ENCODE results near the gene LTBP4. TPM values are rescaled to one million over a fixed set of nuclear protein-coding genes. Genes with fewer than 3 reads are reported as not detected.
A peak's percentile ranks its signal among the peaks of the same experiment; 100 is the strongest.

The LTBP4 gene
- polyA plus RNA-seq, 2 donors: 69.9 to 117 TPM

DNA sequence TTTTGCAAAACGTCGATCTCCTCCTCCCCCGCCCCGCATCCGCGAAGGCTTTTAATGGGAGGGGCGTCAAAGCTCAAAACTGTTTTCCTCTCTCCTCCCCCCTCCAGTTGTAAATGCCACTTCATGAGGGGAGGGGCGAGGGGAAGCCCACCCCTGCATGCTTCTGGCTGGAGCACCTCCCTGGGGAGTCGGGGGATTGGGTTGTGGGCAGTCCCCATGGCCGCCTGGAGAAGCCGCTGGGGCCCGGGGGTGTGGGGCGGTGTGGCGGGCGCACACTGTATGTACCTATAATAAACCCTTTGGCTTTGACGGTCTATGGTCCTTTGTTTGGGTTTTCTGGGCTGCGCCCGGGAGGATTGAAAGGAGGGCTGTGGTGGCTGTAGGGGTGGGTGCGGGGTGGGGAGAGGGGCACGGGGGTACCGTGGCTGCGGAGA, 25.0 kb upstream of the LTBP4 start:
- Histone ChIP-seq H3K27me3 (ENCODE audit: control insufficient read depth in 1 of 2, insufficient read depth in 2 of 2, low read length in 2 of 2) (no peaks in the 10 kb centered on the region), H3K27ac (ENCODE audit: low read depth in 2 of 2, low read length in 1 of 2) (no peak overlapping the region), H3K4me3 (ENCODE audit: low read depth in 1 of 2, low read length in 2 of 2) (peak overlapping the region; percentile 20 to 96), H3K36me3 (ENCODE audit: control insufficient read depth in 2 of 2, insufficient read depth in 2 of 2, low read length in 1 of 2) (peaks cover 0 to 12% of the 10 kb centered on the region in 2 donors), H3K9me3 (ENCODE audit: control insufficient read depth in 2 of 2, insufficient read depth in 1 of 2, low read depth in 1 of 2, low read length in 1 of 2) (no peaks in the 10 kb centered on the region), H3K4me1 (ENCODE audit: control insufficient read depth in 2 of 2, insufficient read depth in 2 of 2, low read length in 1 of 2) (peaks cover 6 to 12% of the 10 kb centered on the region in 2 donors)
- 3% methylated on average over 22 of the region's 22 CpGs for WGBS, 2 donors

GRCh38 chr19:40576585-40577451, 24.4 kb upstream of the LTBP4 start, which contains the start of gene SHKBP1:
Gene SHKBP1 (plus strand): TSS chr19:40576873. CDS start chr19:40576900, 27 bp downstream.
- peak within 1 kb of the TSS; percentile 58 to 96 for H3K4me3 ChIP-seq (ENCODE audit: low read depth in 1 of 2, low read length in 2 of 2)
- peak within 1 kb of the TSS; percentile 70 to 80 for H3K27ac ChIP-seq (ENCODE audit: low read depth in 2 of 2, low read length in 1 of 2)
- H3K27me3 ChIP-seq (ENCODE audit: control insufficient read depth in 1 of 2, insufficient read depth in 2 of 2, low read length in 2 of 2): no peaks in the 10 kb centered on the region
- WGBS, 2 donors: 1% methylated on average over 43 to 54 of the region's 55 CpGs
- no peaks in the 10 kb centered on the region for H3K9me3 ChIP-seq (ENCODE audit: control insufficient read depth in 2 of 2, insufficient read depth in 1 of 2, low read depth in 1 of 2, low read length in 1 of 2)
- H3K36me3 ChIP-seq (ENCODE audit: control insufficient read depth in 2 of 2, insufficient read depth in 2 of 2, low read length in 1 of 2): peaks cover 0 to 12% of the 10 kb centered on the region in 2 donors
- peaks cover 6 to 12% of the 10 kb centered on the region in 2 donors for H3K4me1 ChIP-seq (ENCODE audit: control insufficient read depth in 2 of 2, insufficient read depth in 2 of 2, low read length in 1 of 2)

GRCh38 chr19:40578442-40578908, 22.7 kb upstream of the LTBP4 start:
- Histone ChIP-seq H3K36me3 (ENCODE audit: control insufficient read depth in 2 of 2, insufficient read depth in 2 of 2, low read length in 1 of 2) (peaks cover 0 to 20% of the 10 kb centered on the region in 2 donors), H3K9me3 (ENCODE audit: control insufficient read depth in 2 of 2, insufficient read depth in 1 of 2, low read depth in 1 of 2, low read length in 1 of 2) (no peaks in the 10 kb centered on the region), H3K27ac (ENCODE audit: low read depth in 2 of 2, low read length in 1 of 2) (no peak overlapping the region), H3K27me3 (ENCODE audit: control insufficient read depth in 1 of 2, insufficient read depth in 2 of 2, low read length in 2 of 2) (no peaks in the 10 kb centered on the region), H3K4me1 (ENCODE audit: control insufficient read depth in 2 of 2, insufficient read depth in 2 of 2, low read length in 1 of 2) (peaks cover 6 to 12% of the 10 kb centered on the region in 2 donors), H3K4me3 (ENCODE audit: low read depth in 1 of 2, low read length in 2 of 2) (no peak overlapping the region)
- 84 to 85% methylated on average over 12 of the region's 12 CpGs for WGBS, 2 donors

GRCh38 chr19:40580619-40581018, 20.6 kb upstream of the LTBP4 start:
- Histone ChIP-seq H3K36me3 (ENCODE audit: control insufficient read depth in 2 of 2, insufficient read depth in 2 of 2, low read length in 1 of 2) (peaks cover 0 to 21% of the 10 kb centered on the region in 2 donors), H3K27ac (ENCODE audit: low read depth in 2 of 2, low read length in 1 of 2) (no peak overlapping the region), H3K4me1 (ENCODE audit: control insufficient read depth in 2 of 2, insufficient read depth in 2 of 2, low read length in 1 of 2) (peaks cover 6 to 12% of the 10 kb centered on the region in 2 donors), H3K4me3 (ENCODE audit: low read depth in 1 of 2, low read length in 2 of 2) (no peak overlapping the region), H3K27me3 (ENCODE audit: control insufficient read depth in 1 of 2, insufficient read depth in 2 of 2, low read length in 2 of 2) (no peaks in the 10 kb centered on the region), H3K9me3 (ENCODE audit: control insufficient read depth in 2 of 2, insufficient read depth in 1 of 2, low read depth in 1 of 2, low read length in 1 of 2) (no peaks in the 10 kb centered on the region)
- 94 to 98% methylated on average over 13 of the region's 13 CpGs for WGBS, 2 donors

- Histone ChIP-seq H3K4me1 (ENCODE audit: control insufficient read depth in 2 of 2, insufficient read depth in 2 of 2, low read length in 1 of 2) (peaks cover 5 to 6% of the 10 kb centered on the region in 2 donors), H3K9me3 (ENCODE audit: control insufficient read depth in 2 of 2, insufficient read depth in 1 of 2, low read depth in 1 of 2, low read length in 1 of 2) (no peaks in the 10 kb centered on the region), H3K27ac (ENCODE audit: low read depth in 2 of 2, low read length in 1 of 2) (no peak overlapping the region), H3K4me3 (ENCODE audit: low read depth in 1 of 2, low read length in 2 of 2) (no peak overlapping the region), H3K27me3 (ENCODE audit: control insufficient read depth in 1 of 2, insufficient read depth in 2 of 2, low read length in 2 of 2) (no peaks in the 10 kb centered on the region), H3K36me3 (ENCODE audit: control insufficient read depth in 2 of 2, insufficient read depth in 2 of 2, low read length in 1 of 2) (peaks cover 0 to 22% of the 10 kb centered on the region in 2 donors)
- WGBS, 2 donors: 96 to 98% methylated on average over 5 of the region's 5 CpGs
These were observed 19.6 kb upstream of the LTBP4 start for GRCh38 chr19:40581531-40581930.

GRCh38 chr19:40582467-40582866, 18.7 kb upstream of the LTBP4 start:
- H3K27me3 ChIP-seq (ENCODE audit: control insufficient read depth in 1 of 2, insufficient read depth in 2 of 2, low read length in 2 of 2): no peaks in the 10 kb centered on the region
- no peak overlapping the region for H3K4me3 ChIP-seq (ENCODE audit: low read depth in 1 of 2, low read length in 2 of 2)
- peaks cover 0 to 27% of the 10 kb centered on the region in 2 donors for H3K36me3 ChIP-seq (ENCODE audit: control insufficient read depth in 2 of 2, insufficient read depth in 2 of 2, low read length in 1 of 2)
- 85 to 98% methylated on average over 2 of the region's 2 CpGs for WGBS, 2 donors
- no peak overlapping the region for H3K27ac ChIP-seq (ENCODE audit: low read depth in 2 of 2, low read length in 1 of 2)
- peaks cover 2% of the 10 kb centered on the region in 2 donors for H3K4me1 ChIP-seq (ENCODE audit: control insufficient read depth in 2 of 2, insufficient read depth in 2 of 2, low read length in 1 of 2)
- H3K9me3 ChIP-seq (ENCODE audit: control insufficient read depth in 2 of 2, insufficient read depth in 1 of 2, low read depth in 1 of 2, low read length in 1 of 2): no peaks in the 10 kb centered on the region

DNA sequence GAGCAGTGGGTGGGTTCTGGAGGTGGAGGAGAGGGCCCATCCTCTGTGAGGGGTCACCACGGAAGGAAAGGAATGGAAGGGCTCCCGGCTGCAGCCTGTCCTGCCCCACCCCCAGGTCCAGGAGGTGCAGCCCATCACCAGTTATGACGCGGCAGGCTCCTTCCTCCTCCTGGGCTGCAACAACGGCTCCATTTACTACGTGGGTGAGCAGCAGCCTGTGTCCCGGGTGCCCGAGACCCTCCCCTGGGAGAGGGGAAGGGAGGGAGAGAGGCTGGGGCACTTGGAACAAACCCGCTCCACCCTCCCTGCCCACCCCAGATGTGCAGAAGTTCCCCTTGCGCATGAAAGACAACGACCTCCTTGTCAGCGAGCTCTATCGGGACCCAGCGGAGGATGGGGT, 17.9 kb upstream of the LTBP4 start:
- Histone ChIP-seq H3K4me3 (ENCODE audit: low read depth in 1 of 2, low read length in 2 of 2) (no peak overlapping the region), H3K36me3 (ENCODE audit: control insufficient read depth in 2 of 2, insufficient read depth in 2 of 2, low read length in 1 of 2) (peaks cover 3 to 27% of the 10 kb centered on the region in 2 donors), H3K9me3 (ENCODE audit: control insufficient read depth in 2 of 2, insufficient read depth in 1 of 2, low read depth in 1 of 2, low read length in 1 of 2) (no peaks in the 10 kb centered on the region), H3K27me3 (ENCODE audit: control insufficient read depth in 1 of 2, insufficient read depth in 2 of 2, low read length in 2 of 2) (no peaks in the 10 kb centered on the region), H3K4me1 (ENCODE audit: control insufficient read depth in 2 of 2, insufficient read depth in 2 of 2, low read length in 1 of 2) (no peaks in the 10 kb centered on the region), H3K27ac (ENCODE audit: low read depth in 2 of 2, low read length in 1 of 2) (no peak overlapping the region)
- WGBS, 2 donors: 86 to 87% methylated on average over 14 of the region's 14 CpGs

GRCh38 chr19:40584007-40584406, 17.2 kb upstream of the LTBP4 start:
- Histone ChIP-seq H3K36me3 (ENCODE audit: control insufficient read depth in 2 of 2, insufficient read depth in 2 of 2, low read length in 1 of 2) (peaks cover 3 to 33% of the 10 kb centered on the region in 2 donors), H3K9me3 (ENCODE audit: control insufficient read depth in 2 of 2, insufficient read depth in 1 of 2, low read depth in 1 of 2, low read length in 1 of 2) (no peaks in the 10 kb centered on the region), H3K4me1 (ENCODE audit: control insufficient read depth in 2 of 2, insufficient read depth in 2 of 2, low read length in 1 of 2) (no peaks in the 10 kb centered on the region), H3K27me3 (ENCODE audit: control insufficient read depth in 1 of 2, insufficient read depth in 2 of 2, low read length in 2 of 2) (no peaks in the 10 kb centered on the region), H3K4me3 (ENCODE audit: low read depth in 1 of 2, low read length in 2 of 2) (no peak overlapping the region), H3K27ac (ENCODE audit: low read depth in 2 of 2, low read length in 1 of 2) (no peak overlapping the region)
- WGBS, 2 donors: 84 to 86% methylated on average over 5 of the region's 5 CpGs

DNA sequence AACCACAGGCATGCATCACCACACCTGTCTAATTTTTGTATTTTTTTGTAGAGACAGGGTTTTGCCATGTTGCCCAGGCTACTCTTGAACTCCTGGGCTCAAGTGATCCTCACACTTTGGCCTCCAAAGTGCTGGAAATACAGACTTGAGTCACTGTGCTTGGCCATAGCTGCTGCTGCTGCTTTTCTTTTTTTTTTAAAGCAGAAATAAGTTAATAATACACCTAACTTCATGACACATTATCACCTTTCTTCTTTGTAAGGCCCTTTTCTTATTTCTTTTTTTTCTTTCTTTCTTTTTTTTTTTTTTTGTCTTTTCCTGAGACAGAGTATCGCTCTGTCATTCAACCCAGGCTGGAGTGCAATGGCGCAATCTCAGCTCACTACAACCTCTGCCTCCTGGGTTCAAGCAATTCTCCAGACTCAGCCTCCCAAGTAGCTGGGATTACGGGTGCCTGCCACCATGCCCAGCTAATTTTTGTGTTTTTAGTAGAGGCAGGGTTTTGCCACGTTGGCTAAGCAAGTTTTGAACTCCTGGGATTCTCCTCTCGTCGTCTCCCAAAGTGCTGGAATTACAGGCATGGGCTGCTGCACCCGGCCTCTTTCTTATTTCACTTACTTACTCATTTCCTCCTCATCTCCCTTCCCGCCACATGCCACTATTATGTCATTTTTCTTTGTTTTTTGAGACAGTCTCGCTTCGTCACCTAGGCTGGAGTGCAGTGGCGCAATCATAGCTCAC, 15.8 kb upstream of the LTBP4 start:
- Histone ChIP-seq H3K27me3 (ENCODE audit: control insufficient read depth in 1 of 2, insufficient read depth in 2 of 2, low read length in 2 of 2) (no peaks in the 10 kb centered on the region), H3K27ac (ENCODE audit: low read depth in 2 of 2, low read length in 1 of 2) (no peak overlapping the region), H3K4me3 (ENCODE audit: low read depth in 1 of 2, low read length in 2 of 2) (no peak overlapping the region), H3K4me1 (ENCODE audit: control insufficient read depth in 2 of 2, insufficient read depth in 2 of 2, low read length in 1 of 2) (no peaks in the 10 kb centered on the region), H3K9me3 (ENCODE audit: control insufficient read depth in 2 of 2, insufficient read depth in 1 of 2, low read depth in 1 of 2, low read length in 1 of 2) (no peaks in the 10 kb centered on the region), H3K36me3 (ENCODE audit: control insufficient read depth in 2 of 2, insufficient read depth in 2 of 2, low read length in 1 of 2) (peaks cover 3 to 29% of the 10 kb centered on the region in 2 donors)
- WGBS, 2 donors: 86 to 88% methylated on average over 11 of the region's 11 CpGs
